HEK293T (cell line): ENCODE data around the gene WDR11.

Source experiments
- CTCF ChIA-PET: fragments of 350-600 bp; formaldehyde crosslinking; extraction: SDS; loops from one replicate; lab custom pipeline; 2021; ENCODE audit warnings: antibody characterized with exemption, inconsistent platforms; lab: Yijun Ruan, JAX
- POLR2A ChIA-PET: fragments of 350-600 bp; formaldehyde crosslinking; extraction: SDS; loops from one replicate; lab custom pipeline; 2020; ENCODE audit warnings: antibody characterized with exemption, inconsistent platforms; lab: Yijun Ruan, JAX
- DNase-seq: peaks from one replicate; pipeline ENCODE4 v3.0.0; 2012; ENCODE audit warnings: mixed read lengths; ENCODE audit errors: extremely low spot score
- ARNT ChIP-seq: fragments of 450-650 bp; IDR thresholded peaks from 2 replicates; pipeline ENCODE4 v1.6.1; 2017; ENCODE audit warnings: mild to moderate bottlenecking
- BHLHE40 ChIP-seq: fragments of 450-650 bp; IDR thresholded peaks from 2 replicates; pipeline ENCODE4 v1.6.1; 2016; ENCODE audit warnings: mild to moderate bottlenecking, moderate library complexity, borderline replicate concordance
- CTBP1 ChIP-seq: fragments of 450-650 bp; IDR thresholded peaks from 2 replicates; pipeline ENCODE4 v1.6.1; 2016; ENCODE audit warnings: borderline replicate concordance
- ELF4 ChIP-seq: fragments of 450-650 bp; IDR thresholded peaks from 2 replicates; pipeline ENCODE4 v1.6.1; 2017; ENCODE audit warnings: antibody characterized with exemption
- FOXA1 ChIP-seq: fragments of 450-650 bp; IDR thresholded peaks from 2 replicates; pipeline ENCODE4 v1.6.1; 2016; ENCODE audit warnings: mild to moderate bottlenecking
- FOXK2 ChIP-seq: fragments of 450-650 bp; IDR thresholded peaks from 2 replicates; pipeline ENCODE4 v1.6.1; 2016; ENCODE audit warnings: mild to moderate bottlenecking
- FOXM1 ChIP-seq: fragments of 450-650 bp; IDR thresholded peaks from 2 replicates; pipeline ENCODE4 v1.6.1; 2017; ENCODE audit warnings: mild to moderate bottlenecking, borderline replicate concordance
- HDGF ChIP-seq: fragments of 450-650 bp; IDR thresholded peaks from 2 replicates; pipeline ENCODE4 v1.6.1; 2017; ENCODE audit warnings: antibody characterized with exemption, borderline replicate concordance
- L3MBTL2 ChIP-seq: fragments of 450-650 bp; conservative IDR thresholded peaks from 2 replicates; pipeline ENCODE4 v1.6.1; 2016; ENCODE audit warnings: mild to moderate bottlenecking
- LEF1 ChIP-seq: fragments of 450-650 bp; IDR thresholded peaks from 2 replicates; pipeline ENCODE4 v1.6.1; 2017; ENCODE audit warnings: mild to moderate bottlenecking, borderline replicate concordance
- NFRKB ChIP-seq: fragments of 450-650 bp; IDR thresholded peaks from 2 replicates; pipeline ENCODE4 v1.6.1; 2016; ENCODE audit warnings: mild to moderate bottlenecking, moderate library complexity
- PKNOX1 ChIP-seq: fragments of 450-650 bp; IDR thresholded peaks from 2 replicates; pipeline ENCODE4 v1.6.1; 2016
- SP1 ChIP-seq: fragments of 450-650 bp; IDR thresholded peaks from 2 replicates; pipeline ENCODE4 v1.6.1; 2017
- SUZ12 ChIP-seq: fragments of 450-650 bp; IDR thresholded peaks from 2 replicates; pipeline ENCODE4 v1.6.1; 2016; ENCODE audit warnings: mild to moderate bottlenecking
- TARDBP ChIP-seq: fragments of 450-650 bp; IDR thresholded peaks from 2 replicates; pipeline ENCODE4 v1.6.1; 2016
- ZNF384 ChIP-seq: fragments of 450-650 bp; IDR thresholded peaks from 2 replicates; pipeline ENCODE4 v1.6.1; 2016

The WDR11 gene

GRCh38 chr10:120806081-120806480 lies 45.1 kb upstream of the WDR11 start:
- ChIA-PET POLR2A (no interaction called here), CTCF (no interaction called here)
- DNase-seq = no peak
- TF ChIP-seq ZNF384 (no peak), SUZ12 (no peak), ELF4 (no peak), SP1 (no peak), NFRKB (no peak)

GRCh38 chr10:120810298-120810697 lies 40.9 kb upstream of the WDR11 start:
- TF ChIP-seq L3MBTL2 (no peak), ARNT (no peak), ZNF384 (no peak), LEF1 (no peak), CTBP1 (no peak), SP1 (no peak), PKNOX1 (no peak), BHLHE40 (no peak), FOXA1 (no peak), NFRKB (no peak), HDGF (no peak), FOXK2 (no peak), SUZ12 (no peak), FOXM1 (no peak), ELF4 (no peak), TARDBP (no peak)
- ChIA-PET POLR2A (no interaction called here), CTCF (no interaction called here)
- no peak for DNase-seq

- CTCF ChIA-PET = interaction anchor here (1.2 kb wide), 1 partner anchor 78 kb away, joined by 4 read pairs; no protein-coding TSS in a partner anchor
- no peak for DNase-seq
- TF ChIP-seq SUZ12 (no peak), ZNF384 (no peak), FOXM1 (no peak), FOXA1 (no peak), PKNOX1 (no peak), CTBP1 (no peak), FOXK2 (no peak), LEF1 (no peak), L3MBTL2 (no peak), ARNT (no peak), ELF4 (no peak), NFRKB (no peak), TARDBP (no peak), HDGF (no peak), SP1 (no peak), BHLHE40 (no peak)
- POLR2A ChIA-PET = no interaction called here
These were observed 38.1 kb upstream of the WDR11 start for GRCh38 chr10:120813085-120813484.

GRCh38 chr10:120818301-120818700 lies 32.9 kb upstream of the WDR11 start:
- ChIA-PET POLR2A (no interaction called here), CTCF (no interaction called here)
- no peak for TF ChIP-seq CTBP1
- no peak for TF ChIP-seq SUZ12
- no peak for TF ChIP-seq BHLHE40
- TF ChIP-seq LEF1 = no peak
- no peak for TF ChIP-seq FOXK2
- TF ChIP-seq L3MBTL2 = no peak
- no peak for TF ChIP-seq FOXA1
- no peak for TF ChIP-seq TARDBP
- TF ChIP-seq HDGF = no peak
- TF ChIP-seq FOXM1 = no peak
- TF ChIP-seq SP1 = no peak
- no peak for TF ChIP-seq ARNT
- no peak for TF ChIP-seq ZNF384
- TF ChIP-seq ELF4 = no peak
- TF ChIP-seq PKNOX1 = no peak
- no peak for DNase-seq

- POLR2A ChIA-PET = no interaction called here
- CTCF ChIA-PET = no interaction called here
- DNase-seq = no peak
These were observed 31.8 kb upstream of the WDR11 start for GRCh38 chr10:120819366-120819765.

GRCh38 chr10:120823266-120823665 lies 27.9 kb upstream of the WDR11 start:
- no peak for DNase-seq
- CTCF ChIA-PET = no interaction called here
- TF ChIP-seq ELF4 (no peak), FOXA1 (no peak), L3MBTL2 (no peak), PKNOX1 (no peak), CTBP1 (no peak), FOXK2 (no peak), HDGF (no peak), TARDBP (no peak), ZNF384 (no peak), SUZ12 (no peak), ARNT (no peak)
- POLR2A ChIA-PET = no interaction called here

More at GRCh38 chr10:120819366-120819765, 31.8 kb upstream of the WDR11 start:
- TF ChIP-seq TARDBP = no peak
